ENCODE results near the gene SCN8A.

- TF ChIP-seq, protein P1, sequence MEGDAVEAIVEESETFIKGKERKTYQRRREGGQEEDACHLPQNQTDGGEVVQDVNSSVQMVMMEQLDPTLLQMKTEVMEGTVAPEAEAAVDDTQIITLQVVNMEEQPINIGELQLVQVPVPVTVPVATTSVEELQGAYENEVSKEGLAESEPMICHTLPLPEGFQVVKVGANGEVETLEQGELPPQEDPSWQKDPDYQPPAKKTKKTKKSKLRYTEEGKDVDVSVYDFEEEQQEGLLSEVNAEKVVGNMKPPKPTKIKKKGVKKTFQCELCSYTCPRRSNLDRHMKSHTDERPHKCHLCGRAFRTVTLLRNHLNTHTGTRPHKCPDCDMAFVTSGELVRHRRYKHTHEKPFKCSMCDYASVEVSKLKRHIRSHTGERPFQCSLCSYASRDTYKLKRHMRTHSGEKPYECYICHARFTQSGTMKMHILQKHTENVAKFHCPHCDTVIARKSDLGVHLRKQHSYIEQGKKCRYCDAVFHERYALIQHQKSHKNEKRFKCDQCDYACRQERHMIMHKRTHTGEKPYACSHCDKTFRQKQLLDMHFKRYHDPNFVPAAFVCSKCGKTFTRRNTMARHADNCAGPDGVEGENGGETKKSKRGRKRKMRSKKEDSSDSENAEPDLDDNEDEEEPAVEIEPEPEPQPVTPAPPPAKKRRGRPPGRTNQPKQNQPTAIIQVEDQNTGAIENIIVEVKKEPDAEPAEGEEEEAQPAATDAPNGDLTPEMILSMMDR (IDR thresholded peaks at IDR 0.05) = no peak
- TF ChIP-seq, protein P2, sequence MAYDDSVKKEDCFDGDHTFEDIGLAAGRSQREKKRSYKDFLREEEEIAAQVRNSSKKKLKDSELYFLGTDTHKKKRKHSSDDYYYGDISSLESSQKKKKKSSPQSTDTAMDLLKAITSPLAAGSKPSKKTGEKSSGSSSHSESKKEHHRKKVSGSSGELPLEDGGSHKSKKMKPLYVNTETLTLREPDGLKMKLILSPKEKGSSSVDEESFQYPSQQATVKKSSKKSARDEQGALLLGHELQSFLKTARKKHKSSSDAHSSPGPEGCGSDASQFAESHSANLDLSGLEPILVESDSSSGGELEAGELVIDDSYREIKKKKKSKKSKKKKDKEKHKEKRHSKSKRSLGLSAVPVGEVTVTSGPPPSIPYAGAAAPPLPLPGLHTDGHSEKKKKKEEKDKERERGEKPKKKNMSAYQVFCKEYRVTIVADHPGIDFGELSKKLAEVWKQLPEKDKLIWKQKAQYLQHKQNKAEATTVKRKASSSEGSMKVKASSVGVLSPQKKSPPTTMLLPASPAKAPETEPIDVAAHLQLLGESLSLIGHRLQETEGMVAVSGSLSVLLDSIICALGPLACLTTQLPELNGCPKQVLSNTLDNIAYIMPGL (CRISPR knock-in tag; IDR thresholded peaks at IDR 0.05; ENCODE audit: borderline replicate concordance) = no peak
- TF ChIP-seq CEBPB (IDR thresholded peaks at IDR 0.05) = no peak
- no peak for TF ChIP-seq MAZ (IDR thresholded peaks at IDR 0.05; ENCODE audit: borderline replicate concordance, low read depth, low read length)
- no peak for TF ChIP-seq SMC3 (IDR thresholded peaks at IDR 0.05)
- TF ChIP-seq SREBF2 (IDR thresholded peaks at IDR 0.05) = no peak
- TF ChIP-seq CHD2 (IDR thresholded peaks at IDR 0.05; ENCODE audit: low read length, partially characterized antibody) = no peak
- no peak for TF ChIP-seq MAFK (IDR thresholded peaks at IDR 0.05; ENCODE audit: partially characterized antibody)
Observed at GRCh38 chr12:51687177-51687576, 96.1 kb downstream of the SCN8A start.

Measured in A549 (cell line).